Measurements from ENCODE around the gene ALX4. TPM values are rescaled to one million over a fixed set of nuclear protein-coding genes. Genes with fewer than 3 reads are reported as not detected.

ALX4 gene
- total and polyA plus RNA-seq, 9 of the 15 experiments (the other 6 are each of a cell fraction or from before 2014, with no cell fraction given) = 0.07 to 1.2 (median 0.33) TPM

GRCh38 chr11:44270403-44271273 is 39.3 kb downstream of the ALX4 start (continued):
- TF ChIP-seq, protein P1, sequence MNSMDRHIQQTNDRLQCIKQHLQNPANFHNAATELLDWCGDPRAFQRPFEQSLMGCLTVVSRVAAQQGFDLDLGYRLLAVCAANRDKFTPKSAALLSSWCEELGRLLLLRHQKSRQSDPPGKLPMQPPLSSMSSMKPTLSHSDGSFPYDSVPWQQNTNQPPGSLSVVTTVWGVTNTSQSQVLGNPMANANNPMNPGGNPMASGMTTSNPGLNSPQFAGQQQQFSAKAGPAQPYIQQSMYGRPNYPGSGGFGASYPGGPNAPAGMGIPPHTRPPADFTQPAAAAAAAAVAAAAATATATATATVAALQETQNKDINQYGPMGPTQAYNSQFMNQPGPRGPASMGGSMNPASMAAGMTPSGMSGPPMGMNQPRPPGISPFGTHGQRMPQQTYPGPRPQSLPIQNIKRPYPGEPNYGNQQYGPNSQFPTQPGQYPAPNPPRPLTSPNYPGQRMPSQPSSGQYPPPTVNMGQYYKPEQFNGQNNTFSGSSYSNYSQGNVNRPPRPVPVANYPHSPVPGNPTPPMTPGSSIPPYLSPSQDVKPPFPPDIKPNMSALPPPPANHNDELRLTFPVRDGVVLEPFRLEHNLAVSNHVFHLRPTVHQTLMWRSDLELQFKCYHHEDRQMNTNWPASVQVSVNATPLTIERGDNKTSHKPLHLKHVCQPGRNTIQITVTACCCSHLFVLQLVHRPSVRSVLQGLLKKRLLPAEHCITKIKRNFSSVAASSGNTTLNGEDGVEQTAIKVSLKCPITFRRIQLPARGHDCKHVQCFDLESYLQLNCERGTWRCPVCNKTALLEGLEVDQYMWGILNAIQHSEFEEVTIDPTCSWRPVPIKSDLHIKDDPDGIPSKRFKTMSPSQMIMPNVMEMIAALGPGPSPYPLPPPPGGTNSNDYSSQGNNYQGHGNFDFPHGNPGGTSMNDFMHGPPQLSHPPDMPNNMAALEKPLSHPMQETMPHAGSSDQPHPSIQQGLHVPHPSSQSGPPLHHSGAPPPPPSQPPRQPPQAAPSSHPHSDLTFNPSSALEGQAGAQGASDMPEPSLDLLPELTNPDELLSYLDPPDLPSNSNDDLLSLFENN (IDR thresholded peaks at IDR 0.05; ENCODE audit: low read depth in 2 of 2, low read length in 2 of 2) = no peak
- TF ChIP-seq POLR2B (IDR thresholded peaks at IDR 0.05; ENCODE audit: low read depth, partially characterized antibody) (no peak), ZNF316 (IDR thresholded peaks at IDR 0.05) (no peak), ATF2 (CRISPR knock-in tag; IDR thresholded peaks at IDR 0.05) (no peak), ZNF79 (CRISPR knock-in tag; IDR thresholded peaks at IDR 0.05; ENCODE audit: low read depth) (no peak), SOX6 (IDR thresholded peaks at IDR 0.05) (peak; percentile 35; the same call in 1 of the 2 replicates), GMEB1 (CRISPR knock-in tag; IDR thresholded peaks at IDR 0.05) (no peak), CBFA2T2 (conservative IDR thresholded peaks at IDR 0.05) (peak; percentile 62), RBM22 (IDR thresholded peaks at IDR 0.05; ENCODE audit: low read depth, low read length, poor library complexity, severe bottlenecking) (no peak), RNF2 (IDR thresholded peaks at IDR 0.05) (peak; percentile 66; the same call in 1 of the 2 replicates), SETDB1 (IDR thresholded peaks at IDR 0.05; ENCODE audit: low read length) (no peak), HNRNPLL (IDR thresholded peaks at IDR 0.05; ENCODE audit: low read depth, low read length, poor library complexity, severe bottlenecking) (no peak), NCOR1 (IDR thresholded peaks at IDR 0.05) (peak; percentile 71; the same call in 1 of the 2 replicates), TCFL5 (CRISPR knock-in tag; conservative IDR thresholded peaks at IDR 0.05) (no peak)
- TF ChIP-seq, protein P2, sequence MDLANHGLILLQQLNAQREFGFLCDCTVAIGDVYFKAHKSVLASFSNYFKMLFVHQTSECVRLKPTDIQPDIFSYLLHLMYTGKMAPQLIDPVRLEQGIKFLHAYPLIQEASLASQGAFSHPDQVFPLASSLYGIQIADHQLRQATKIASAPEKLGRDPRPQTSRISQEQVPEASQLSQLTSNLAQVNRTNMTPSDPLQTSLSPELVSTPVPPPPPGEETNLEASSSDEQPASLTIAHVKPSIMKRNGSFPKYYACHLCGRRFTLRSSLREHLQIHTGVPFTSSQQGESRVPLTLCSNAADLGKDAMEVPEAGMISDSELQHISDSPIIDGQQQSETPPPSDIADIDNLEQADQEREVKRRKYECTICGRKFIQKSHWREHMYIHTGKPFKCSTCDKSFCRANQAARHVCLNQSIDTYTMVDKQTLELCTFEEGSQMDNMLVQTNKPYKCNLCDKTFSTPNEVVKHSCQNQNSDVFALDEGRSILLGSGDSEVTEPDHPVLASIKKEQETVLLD (IDR thresholded peaks at IDR 0.05) = no peak
- TF ChIP-seq, protein P3, sequence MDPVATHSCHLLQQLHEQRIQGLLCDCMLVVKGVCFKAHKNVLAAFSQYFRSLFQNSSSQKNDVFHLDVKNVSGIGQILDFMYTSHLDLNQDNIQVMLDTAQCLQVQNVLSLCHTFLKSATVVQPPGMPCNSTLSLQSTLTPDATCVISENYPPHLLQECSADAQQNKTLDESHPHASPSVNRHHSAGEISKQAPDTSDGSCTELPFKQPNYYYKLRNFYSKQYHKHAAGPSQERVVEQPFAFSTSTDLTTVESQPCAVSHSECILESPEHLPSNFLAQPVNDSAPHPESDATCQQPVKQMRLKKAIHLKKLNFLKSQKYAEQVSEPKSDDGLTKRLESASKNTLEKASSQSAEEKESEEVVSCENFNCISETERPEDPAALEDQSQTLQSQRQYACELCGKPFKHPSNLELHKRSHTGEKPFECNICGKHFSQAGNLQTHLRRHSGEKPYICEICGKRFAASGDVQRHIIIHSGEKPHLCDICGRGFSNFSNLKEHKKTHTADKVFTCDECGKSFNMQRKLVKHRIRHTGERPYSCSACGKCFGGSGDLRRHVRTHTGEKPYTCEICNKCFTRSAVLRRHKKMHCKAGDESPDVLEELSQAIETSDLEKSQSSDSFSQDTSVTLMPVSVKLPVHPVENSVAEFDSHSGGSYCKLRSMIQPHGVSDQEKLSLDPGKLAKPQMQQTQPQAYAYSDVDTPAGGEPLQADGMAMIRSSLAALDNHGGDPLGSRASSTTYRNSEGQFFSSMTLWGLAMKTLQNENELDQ (CRISPR knock-in tag; IDR thresholded peaks at IDR 0.05; ENCODE audit: borderline replicate concordance) = no peak
